K562 (cell line): ENCODE results near the gene PBX2. TPM values are rescaled to one million over a fixed set of nuclear protein-coding genes. Genes with fewer than 3 reads are reported as not detected.

Source experiments
- CHCHD3 ChIP-seq: fragments of 250-450 bp; sonication (Bioruptor Pico); IDR thresholded peaks from 2 replicates; pipeline ENCODE4 v2.1.2; 2022; ENCODE audit warnings: mild to moderate bottlenecking
- COPS2 ChIP-seq: fragments of 450-650 bp; conservative IDR thresholded peaks from 2 replicates; pipeline ENCODE4 v1.6.1; 2016; ENCODE audit warnings: mild to moderate bottlenecking, moderate library complexity
- NEUROD1 ChIP-seq: fragments of 150-350 bp; IDR thresholded peaks from 2 replicates; pipeline ENCODE4 v1.6.1; 2014; ENCODE audit warnings: borderline replicate concordance, low read length, low read depth; ENCODE audit not compliant: partially characterized antibody
- NR2C1 ChIP-seq, 2 experiments: fragments of 450-650 bp; IDR thresholded peaks; 2 replicates each; pipeline ENCODE4 v1.6.1; 2017; ENCODE audit warnings: mild to moderate bottlenecking in 2 of 2, antibody characterized with exemption in 1 of 2, inconsistent platforms in 1 of 2, missing compliant biosample characterization in 1 of 2, missing genetic modification characterization in 1 of 2
- PML ChIP-seq: IDR thresholded peaks from 2 replicates; pipeline ENCODE4 v1.6.1; 2012; ENCODE audit warnings: low read length, inconsistent platforms
- VEZF1 ChIP-seq: fragments of 200-800 bp; sonication (Bioruptor generic); IDR thresholded peaks from 2 replicates; pipeline ENCODE4 v1.6.1; 2017; ENCODE audit warnings: missing genetic modification characterization, missing compliant biosample characterization
- polyA plus RNA-seq, 8 experiments: library from polyadenylated mRNA; depleted of rRNA in 4 of 8; stranded (reverse) in 5 of 8; unstranded in 3 of 8; fragments of >200 nt; fragmentation: Nextera tagmentation in 2 of 8; fragmentation: Illumina TruSeq in 1 of 8; extraction: Ambion mirVana in 2 of 8; extraction: Trizol in 1 of 8; gene quantifications; 2 replicates each; pipeline versions ENCODE4 v1.2.1 to v1.2.3, GENCODE V29; 2011 to 2014; ENCODE audit warnings: inconsistent platforms in 1 of 8, missing spikeins in 1 of 8
- total RNA-seq, 7 experiments: library from RNA; depleted of rRNA in 6 of 7; stranded (reverse); fragments of >200 nt in 6 of 7; fragmentation: Illumina TruSeq in 2 of 7; extraction: Trizol in 2 of 7; gene quantifications; 2 replicates each; pipeline versions ENCODE4 v1.2.1 to v1.2.3, GENCODE V29; 2011 to 2021; ENCODE audit warnings: low replicate concordance in 1 of 7
- TF ChIP-seq, protein P1 (sequence below), 2 experiments: fragments of 450-650 bp in 1 of 2; sonication (generic) in 1 of 2; formaldehyde crosslinking in 1 of 2; IDR thresholded peaks; 2 replicates each; pipeline versions ENCODE4 v1.7.1 to v1.9.0; 2016 to 2022; ENCODE audit warnings: inconsistent platforms in 1 of 2, mild to moderate bottlenecking in 1 of 2, missing genetic modification reagents in 1 of 2
- TF ChIP-seq, protein P2 (sequence below): fragments of 150-350 bp; IDR thresholded peaks from 2 replicates; pipeline ENCODE4 v1.6.1; 2014; ENCODE audit warnings: low read depth, mild to moderate bottlenecking, low read length, borderline replicate concordance
- TF ChIP-seq, protein P3 (sequence below): fragments of 250-450 bp; sonication (Bioruptor Pico); IDR thresholded peaks from 2 replicates; pipeline ENCODE4 v1.5.0; 2021; ENCODE audit warnings: mild to moderate bottlenecking, moderate library complexity

Gene PBX2
- total and polyA plus RNA-seq, 9 of the 15 experiments (the other 6 are each of a cell fraction or from before 2014, with no cell fraction given): 1.9 to 134 (median 62.5) TPM

- TF ChIP-seq, protein P1, sequence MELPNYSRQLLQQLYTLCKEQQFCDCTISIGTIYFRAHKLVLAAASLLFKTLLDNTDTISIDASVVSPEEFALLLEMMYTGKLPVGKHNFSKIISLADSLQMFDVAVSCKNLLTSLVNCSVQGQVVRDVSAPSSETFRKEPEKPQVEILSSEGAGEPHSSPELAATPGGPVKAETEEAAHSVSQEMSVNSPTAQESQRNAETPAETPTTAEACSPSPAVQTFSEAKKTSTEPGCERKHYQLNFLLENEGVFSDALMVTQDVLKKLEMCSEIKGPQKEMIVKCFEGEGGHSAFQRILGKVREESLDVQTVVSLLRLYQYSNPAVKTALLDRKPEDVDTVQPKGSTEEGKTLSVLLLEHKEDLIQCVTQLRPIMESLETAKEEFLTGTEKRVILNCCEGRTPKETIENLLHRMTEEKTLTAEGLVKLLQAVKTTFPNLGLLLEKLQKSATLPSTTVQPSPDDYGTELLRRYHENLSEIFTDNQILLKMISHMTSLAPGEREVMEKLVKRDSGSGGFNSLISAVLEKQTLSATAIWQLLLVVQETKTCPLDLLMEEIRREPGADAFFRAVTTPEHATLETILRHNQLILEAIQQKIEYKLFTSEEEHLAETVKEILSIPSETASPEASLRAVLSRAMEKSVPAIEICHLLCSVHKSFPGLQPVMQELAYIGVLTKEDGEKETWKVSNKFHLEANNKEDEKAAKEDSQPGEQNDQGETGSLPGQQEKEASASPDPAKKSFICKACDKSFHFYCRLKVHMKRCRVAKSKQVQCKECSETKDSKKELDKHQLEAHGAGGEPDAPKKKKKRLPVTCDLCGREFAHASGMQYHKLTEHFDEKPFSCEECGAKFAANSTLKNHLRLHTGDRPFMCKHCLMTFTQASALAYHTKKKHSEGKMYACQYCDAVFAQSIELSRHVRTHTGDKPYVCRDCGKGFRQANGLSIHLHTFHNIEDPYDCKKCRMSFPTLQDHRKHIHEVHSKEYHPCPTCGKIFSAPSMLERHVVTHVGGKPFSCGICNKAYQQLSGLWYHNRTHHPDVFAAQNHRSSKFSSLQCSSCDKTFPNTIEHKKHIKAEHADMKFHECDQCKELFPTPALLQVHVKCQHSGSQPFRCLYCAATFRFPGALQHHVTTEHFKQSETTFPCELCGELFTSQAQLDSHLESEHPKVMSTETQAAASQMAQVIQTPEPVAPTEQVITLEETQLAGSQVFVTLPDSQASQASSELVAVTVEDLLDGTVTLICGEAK (IDR thresholded peaks at IDR 0.05): peak; percentile 93
- TF ChIP-seq, protein P1 (CRISPR knock-in tag; IDR thresholded peaks at IDR 0.05): no peak
- TF ChIP-seq COPS2 (no peak), NR2C1 (IDR thresholded peaks at IDR 0.05) (peak; percentile 89), NR2C1 (tag; IDR thresholded peaks at IDR 0.05) (peak; percentile 92), VEZF1 (CRISPR knock-in tag) (peak; percentile 92), NEUROD1 (peak; percentile 18), PML (peak; percentile 32; the same call in 1 of the 2 replicates), CHCHD3 (CRISPR knock-in tag) (no peak)
- TF ChIP-seq, protein P2, sequence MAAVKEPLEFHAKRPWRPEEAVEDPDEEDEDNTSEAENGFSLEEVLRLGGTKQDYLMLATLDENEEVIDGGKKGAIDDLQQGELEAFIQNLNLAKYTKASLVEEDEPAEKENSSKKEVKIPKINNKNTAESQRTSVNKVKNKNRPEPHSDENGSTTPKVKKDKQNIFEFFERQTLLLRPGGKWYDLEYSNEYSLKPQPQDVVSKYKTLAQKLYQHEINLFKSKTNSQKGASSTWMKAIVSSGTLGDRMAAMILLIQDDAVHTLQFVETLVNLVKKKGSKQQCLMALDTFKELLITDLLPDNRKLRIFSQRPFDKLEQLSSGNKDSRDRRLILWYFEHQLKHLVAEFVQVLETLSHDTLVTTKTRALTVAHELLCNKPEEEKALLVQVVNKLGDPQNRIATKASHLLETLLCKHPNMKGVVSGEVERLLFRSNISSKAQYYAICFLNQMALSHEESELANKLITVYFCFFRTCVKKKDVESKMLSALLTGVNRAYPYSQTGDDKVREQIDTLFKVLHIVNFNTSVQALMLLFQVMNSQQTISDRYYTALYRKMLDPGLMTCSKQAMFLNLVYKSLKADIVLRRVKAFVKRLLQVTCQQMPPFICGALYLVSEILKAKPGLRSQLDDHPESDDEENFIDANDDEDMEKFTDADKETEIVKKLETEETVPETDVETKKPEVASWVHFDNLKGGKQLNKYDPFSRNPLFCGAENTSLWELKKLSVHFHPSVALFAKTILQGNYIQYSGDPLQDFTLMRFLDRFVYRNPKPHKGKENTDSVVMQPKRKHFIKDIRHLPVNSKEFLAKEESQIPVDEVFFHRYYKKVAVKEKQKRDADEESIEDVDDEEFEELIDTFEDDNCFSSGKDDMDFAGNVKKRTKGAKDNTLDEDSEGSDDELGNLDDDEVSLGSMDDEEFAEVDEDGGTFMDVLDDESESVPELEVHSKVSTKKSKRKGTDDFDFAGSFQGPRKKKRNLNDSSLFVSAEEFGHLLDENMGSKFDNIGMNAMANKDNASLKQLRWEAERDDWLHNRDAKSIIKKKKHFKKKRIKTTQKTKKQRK: no peak
- TF ChIP-seq, protein P3, sequence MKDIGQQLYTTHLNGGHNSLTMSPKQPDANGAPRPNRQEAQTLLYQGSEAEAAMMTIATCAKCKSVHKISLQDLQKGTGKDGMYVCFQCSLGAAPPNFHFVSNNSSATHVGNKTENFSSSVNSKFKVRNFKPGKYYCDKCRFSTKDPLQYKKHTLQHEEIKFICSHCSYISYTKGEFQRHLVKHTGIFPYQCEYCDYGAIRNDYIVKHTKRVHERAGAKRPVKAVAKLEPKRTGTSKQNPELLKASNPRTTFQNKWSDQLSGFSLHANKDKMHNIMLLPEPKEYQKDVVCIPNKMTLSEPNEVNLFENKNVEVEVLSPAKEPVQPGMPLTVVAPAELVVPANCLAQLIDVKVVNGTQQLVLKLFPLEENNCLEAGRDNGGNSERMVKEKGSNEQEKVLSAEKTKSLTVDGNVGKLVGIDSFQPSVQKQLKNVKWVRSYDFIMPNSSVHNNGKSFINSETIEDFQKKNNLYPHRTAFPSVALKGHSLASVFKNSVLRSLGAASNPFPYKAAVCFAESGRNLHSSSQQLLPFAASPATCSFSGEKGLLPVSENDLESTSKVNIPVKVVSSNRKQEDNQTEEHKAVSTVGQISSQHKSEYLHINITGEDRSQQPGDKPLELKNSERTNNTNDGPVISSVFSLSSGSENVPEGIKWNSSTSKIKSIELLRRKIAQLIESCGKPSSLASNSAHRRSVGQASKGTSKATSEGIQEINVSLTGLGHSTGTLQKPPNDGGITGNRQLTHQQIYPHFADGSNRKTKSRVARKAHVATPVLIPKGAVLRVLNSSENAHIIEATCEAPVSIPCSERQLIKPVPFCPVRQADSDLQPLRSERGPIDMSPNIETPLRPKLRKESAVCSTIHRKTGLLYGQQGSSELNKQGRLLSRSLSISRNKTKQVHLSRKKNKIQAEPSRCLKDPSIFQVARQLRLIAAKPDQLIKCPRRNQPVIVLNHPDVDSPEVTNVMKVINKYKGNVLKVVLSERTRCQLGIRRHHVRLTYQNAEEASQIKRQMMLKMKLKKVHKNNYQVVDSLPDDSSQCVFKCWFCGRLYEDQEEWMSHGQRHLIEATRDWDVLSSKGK (CRISPR knock-in tag): no peak
Observed at GRCh38 chr6:32192608-32193039, 2.6 kb upstream of the PBX2 start, which contains the start of gene GPSM3 (continued).
